Measurements from ENCODE around the gene FSTL4. TPM values are rescaled to one million over a fixed set of nuclear protein-coding genes. Genes with fewer than 3 reads are reported as not detected.

Gene FSTL4
- total RNA-seq, 4 donors from 2014 or later = 0.18 to 0.27 (median 0.20) TPM; not detected in 1

DNA sequence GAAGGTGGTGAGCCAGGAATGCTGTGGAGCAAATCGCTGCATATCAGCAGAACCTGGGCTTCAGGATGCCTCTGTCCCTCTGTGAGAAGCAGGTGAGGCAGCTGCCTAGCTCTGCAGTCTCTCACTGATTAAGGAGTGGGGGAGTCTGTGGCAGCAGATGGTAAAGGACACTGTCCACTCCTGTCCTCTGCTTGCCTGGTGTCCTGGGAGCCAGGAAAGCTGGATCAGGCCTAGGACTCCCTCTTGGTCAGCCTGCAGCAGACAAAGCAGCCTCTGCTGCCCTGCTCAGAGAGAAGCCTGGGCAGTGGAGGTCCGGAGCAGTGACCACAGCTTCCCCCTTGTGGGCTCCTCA lies 345.8 kb downstream of the FSTL4 start:
- ATAC-seq = no peak
- in situ Hi-C loops (cut with MboI; ENCODE audit: low sequenced_read_pairs in 4 of 4) (no loop called here), intact Hi-C loops (cut with DNase I; ENCODE audit: low total_unique reads) (no loop called here)
- Histone ChIP-seq H3K27ac (no peak overlapping the region), H3K27me3 (no peaks in the 10 kb centered on the region), H3K4me3 (no peak overlapping the region), H3K4me1 (no peaks in the 10 kb centered on the region), H3K9me3 (no peaks in the 10 kb centered on the region), H3K36me3 (no peaks in the 10 kb centered on the region)
- DNase-seq = no peak
- TF ChIP-seq, protein P1, sequence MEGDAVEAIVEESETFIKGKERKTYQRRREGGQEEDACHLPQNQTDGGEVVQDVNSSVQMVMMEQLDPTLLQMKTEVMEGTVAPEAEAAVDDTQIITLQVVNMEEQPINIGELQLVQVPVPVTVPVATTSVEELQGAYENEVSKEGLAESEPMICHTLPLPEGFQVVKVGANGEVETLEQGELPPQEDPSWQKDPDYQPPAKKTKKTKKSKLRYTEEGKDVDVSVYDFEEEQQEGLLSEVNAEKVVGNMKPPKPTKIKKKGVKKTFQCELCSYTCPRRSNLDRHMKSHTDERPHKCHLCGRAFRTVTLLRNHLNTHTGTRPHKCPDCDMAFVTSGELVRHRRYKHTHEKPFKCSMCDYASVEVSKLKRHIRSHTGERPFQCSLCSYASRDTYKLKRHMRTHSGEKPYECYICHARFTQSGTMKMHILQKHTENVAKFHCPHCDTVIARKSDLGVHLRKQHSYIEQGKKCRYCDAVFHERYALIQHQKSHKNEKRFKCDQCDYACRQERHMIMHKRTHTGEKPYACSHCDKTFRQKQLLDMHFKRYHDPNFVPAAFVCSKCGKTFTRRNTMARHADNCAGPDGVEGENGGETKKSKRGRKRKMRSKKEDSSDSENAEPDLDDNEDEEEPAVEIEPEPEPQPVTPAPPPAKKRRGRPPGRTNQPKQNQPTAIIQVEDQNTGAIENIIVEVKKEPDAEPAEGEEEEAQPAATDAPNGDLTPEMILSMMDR (IDR thresholded peaks at IDR 0.05 in 4 of 5, conservative IDR thresholded peaks at IDR 0.05 in 1 of 5) = no peak
- TF ChIP-seq POLR2A (IDR thresholded peaks at IDR 0.05) = no peak

- DNase-seq = no peak
- Histone ChIP-seq H3K9me3 (no peaks in the 10 kb centered on the region), H3K36me3 (no peaks in the 10 kb centered on the region), H3K27ac (no peak overlapping the region), H3K27me3 (no peaks in the 10 kb centered on the region), H3K4me3 (no peak overlapping the region), H3K4me1 (no peaks in the 10 kb centered on the region)
- in situ Hi-C loops (cut with MboI; ENCODE audit: low sequenced_read_pairs in 4 of 4) = no loop called here
- no peak for ATAC-seq
- intact Hi-C loops (cut with DNase I; ENCODE audit: low total_unique reads) = no loop called here
- no peak for TF ChIP-seq POLR2A (IDR thresholded peaks at IDR 0.05)
- TF ChIP-seq, protein P1 (IDR thresholded peaks at IDR 0.05 in 4 of 5, conservative IDR thresholded peaks at IDR 0.05 in 1 of 5) = no peak
These were observed 346.4 kb downstream of the FSTL4 start for GRCh38 chr5:133265720-133266526.

GRCh38 chr5:133265257-133265656 lies 347.1 kb downstream of the FSTL4 start:
- no peaks in the 10 kb centered on the region for H3K27me3 ChIP-seq
- no peak for ATAC-seq
- TF ChIP-seq, protein P1 (IDR thresholded peaks at IDR 0.05 in 4 of 5, conservative IDR thresholded peaks at IDR 0.05 in 1 of 5) = no peak
- no peak for TF ChIP-seq POLR2A (IDR thresholded peaks at IDR 0.05)
- H3K9me3 ChIP-seq = no peaks in the 10 kb centered on the region
- no peaks in the 10 kb centered on the region for H3K36me3 ChIP-seq
- no peak for DNase-seq
- H3K4me3 ChIP-seq = no peak overlapping the region
- peaks cover 3 to 4% of the 10 kb centered on the region in 2 donors for H3K4me1 ChIP-seq
- H3K27ac ChIP-seq = no peak overlapping the region
- in situ Hi-C loops (cut with MboI; ENCODE audit: low sequenced_read_pairs in 4 of 4) (no loop called here), intact Hi-C loops (cut with DNase I; ENCODE audit: low total_unique reads) (no loop called here)

DNA sequence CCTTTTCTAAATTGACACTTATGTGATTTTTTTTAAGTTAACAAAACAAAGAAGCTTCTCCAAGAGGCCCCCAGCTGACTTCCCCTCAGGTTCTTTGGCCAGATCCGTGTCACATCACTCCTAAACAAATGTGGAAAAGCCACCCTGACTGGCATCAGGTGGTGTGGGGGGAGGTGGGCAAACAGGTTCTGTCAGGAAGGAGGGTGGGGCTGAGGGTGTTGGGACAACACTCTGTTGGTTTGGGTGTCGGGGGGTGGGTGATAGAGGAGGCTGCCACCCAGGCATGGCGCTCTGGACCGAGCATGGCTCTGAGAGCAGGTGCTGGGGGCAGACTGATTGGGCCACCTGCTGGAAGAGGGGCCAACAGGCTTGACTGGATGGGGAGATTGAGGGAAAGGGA lies 349.7 kb downstream of the FSTL4 start:
- intact Hi-C loops (cut with DNase I; ENCODE audit: low total_unique reads) (no loop called here), in situ Hi-C loops (cut with MboI; ENCODE audit: low sequenced_read_pairs in 4 of 4) (no loop called here)
- no peaks in the 10 kb centered on the region for H3K27me3 ChIP-seq
- no peak for TF ChIP-seq POLR2A (IDR thresholded peaks at IDR 0.05)
- TF ChIP-seq, protein P1 (IDR thresholded peaks at IDR 0.05 in 4 of 5, conservative IDR thresholded peaks at IDR 0.05 in 1 of 5) = no peak
- no peak overlapping the region for H3K27ac ChIP-seq
- H3K36me3 ChIP-seq = no peaks in the 10 kb centered on the region
- no peak overlapping the region for H3K4me3 ChIP-seq
- DNase-seq (no peak), ATAC-seq (no peak)
- no peaks in the 10 kb centered on the region for H3K9me3 ChIP-seq
- H3K4me1 ChIP-seq = peaks cover 18 to 21% of the 10 kb centered on the region in 2 donors

All from gastrocnemius medialis (tissue), 4 donors.